ENCODE data around the gene NLRP3. TPM values are rescaled to one million over a fixed set of nuclear protein-coding genes. Genes with fewer than 3 reads are reported as not detected.
"Not testable (repeated sequence)": the region's sequence is repeated elsewhere in the genome, so short reads cannot be mapped to it uniquely, and the experiment has no call there.

NLRP3 gene
- total RNA-seq, 1 donor from 2014 or later: not detected

DNA sequence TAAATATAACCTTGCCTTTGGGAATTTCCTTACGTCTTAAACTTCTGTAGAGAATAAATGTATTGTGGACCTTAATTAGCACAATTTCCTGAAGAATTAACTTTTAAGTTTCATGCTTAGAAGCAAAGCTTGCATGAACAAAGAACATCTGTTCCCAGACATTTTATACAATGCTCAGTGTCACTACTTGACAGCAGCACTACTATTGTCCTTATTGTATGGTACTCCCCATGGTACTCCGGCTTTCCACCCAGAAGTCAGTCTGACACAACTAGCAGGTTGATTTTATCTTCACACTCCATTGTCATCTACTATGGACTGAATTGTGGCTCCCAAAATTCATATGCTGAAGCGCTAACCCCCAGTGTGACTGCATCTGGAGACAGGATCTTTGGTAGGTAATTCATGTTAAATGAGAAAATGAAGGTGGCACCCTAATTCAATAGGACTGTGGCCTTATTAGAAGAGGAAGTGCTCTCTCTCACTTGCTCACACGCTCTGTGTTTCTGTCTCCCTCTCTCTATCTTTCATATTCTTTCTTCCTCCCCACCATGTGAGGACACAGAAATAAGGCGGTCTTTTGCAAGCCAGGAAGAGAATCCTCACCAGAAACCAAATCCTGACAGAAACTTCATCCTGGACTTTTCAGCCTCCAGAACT, 52.6 kb downstream of the NLRP3 start:
- DNase-seq (ENCODE audit: low read depth, low spot score): no peak

DNA sequence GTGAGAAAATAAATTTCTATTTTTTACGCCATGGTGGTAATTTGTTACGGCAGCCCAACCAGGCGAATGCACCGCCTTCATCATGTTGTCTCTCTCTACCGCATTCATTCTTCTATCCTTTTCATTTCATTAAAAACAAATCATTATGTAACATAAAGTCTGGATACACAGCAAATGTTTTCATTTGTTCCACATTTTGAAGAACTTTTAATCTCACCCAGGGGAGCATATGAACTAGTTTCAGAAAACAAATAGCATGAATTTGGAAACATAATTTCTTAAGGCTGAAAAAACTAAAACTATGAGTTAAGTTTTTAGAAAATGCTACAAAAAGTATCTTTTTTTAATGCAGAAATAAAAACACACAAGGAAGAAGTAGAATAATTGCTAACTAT, 53.2 kb downstream of the NLRP3 start:
- DNase-seq (ENCODE audit: low read depth, low spot score): no peak

DNA sequence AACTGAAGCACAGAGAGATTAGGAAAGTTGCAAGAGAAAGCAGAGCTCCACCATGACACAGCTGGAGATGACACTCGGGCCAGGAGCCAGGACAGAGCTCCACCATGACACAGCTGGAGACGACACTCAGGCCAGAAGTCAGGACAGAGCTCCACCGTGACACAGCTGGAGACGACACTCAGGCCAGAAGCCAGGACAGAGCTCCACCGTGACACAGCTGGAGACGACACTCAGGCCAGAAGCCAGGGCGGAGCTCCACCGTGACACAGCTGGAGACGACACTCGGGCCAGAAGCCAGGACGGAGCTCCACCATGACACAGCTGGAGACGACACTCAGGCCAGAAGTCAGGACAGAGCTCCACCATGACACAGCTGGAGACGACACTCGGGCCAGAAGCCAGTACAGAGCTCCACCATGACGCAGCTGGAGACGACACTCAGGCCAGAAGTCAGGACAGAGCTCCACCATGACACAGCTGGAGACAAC, 55.0 kb downstream of the NLRP3 start:
- DNase-seq (ENCODE audit: low read depth, low spot score): not testable (repeated sequence)

DNA sequence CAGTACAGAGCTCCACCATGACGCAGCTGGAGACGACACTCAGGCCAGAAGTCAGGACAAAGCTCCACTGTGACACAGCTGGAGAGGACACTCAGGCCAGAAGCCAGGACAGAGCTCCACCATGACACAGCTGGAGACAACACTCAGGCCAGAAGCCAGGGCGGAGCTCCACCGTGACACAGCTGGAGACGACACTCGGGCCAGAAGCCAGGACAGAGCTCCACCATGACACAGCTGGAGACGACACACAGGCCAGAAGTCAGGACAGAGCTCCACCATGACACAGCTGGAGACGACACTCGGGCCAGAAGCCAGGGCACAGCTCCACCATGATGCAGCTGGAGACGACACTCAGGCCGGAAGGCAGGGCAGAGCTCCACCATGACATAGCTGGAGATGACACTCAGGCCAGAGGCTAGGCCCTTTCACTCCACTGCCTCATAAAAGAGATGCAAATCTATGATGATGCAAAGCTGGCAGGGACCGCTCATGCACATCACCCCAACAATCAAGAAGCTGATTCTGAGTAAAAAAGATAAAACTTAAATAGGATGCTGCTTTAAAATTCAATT, 55.6 kb downstream of the NLRP3 start:
- no peak for DNase-seq (ENCODE audit: low read depth, low spot score)

DNA sequence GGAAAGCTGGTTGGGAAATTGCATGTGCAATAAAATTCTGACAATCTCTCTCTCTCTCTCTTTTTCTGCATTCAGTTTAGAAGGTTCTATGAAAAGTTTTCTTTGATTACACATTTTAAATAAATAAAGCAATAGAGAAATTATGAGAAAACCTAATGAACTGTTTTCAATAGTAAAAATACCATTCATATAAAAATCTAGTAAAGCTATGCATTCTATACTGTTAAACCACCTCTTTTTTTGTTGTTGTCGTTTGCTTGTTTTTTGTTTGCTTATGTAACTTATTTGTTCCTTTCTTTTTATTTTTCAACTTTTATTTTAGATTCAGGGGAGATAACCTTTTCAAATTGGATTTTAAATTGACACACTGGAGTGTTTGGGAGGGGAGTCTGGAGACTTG, 56.1 kb downstream of the NLRP3 start:
- no peak for DNase-seq (ENCODE audit: low read depth, low spot score)

DNA sequence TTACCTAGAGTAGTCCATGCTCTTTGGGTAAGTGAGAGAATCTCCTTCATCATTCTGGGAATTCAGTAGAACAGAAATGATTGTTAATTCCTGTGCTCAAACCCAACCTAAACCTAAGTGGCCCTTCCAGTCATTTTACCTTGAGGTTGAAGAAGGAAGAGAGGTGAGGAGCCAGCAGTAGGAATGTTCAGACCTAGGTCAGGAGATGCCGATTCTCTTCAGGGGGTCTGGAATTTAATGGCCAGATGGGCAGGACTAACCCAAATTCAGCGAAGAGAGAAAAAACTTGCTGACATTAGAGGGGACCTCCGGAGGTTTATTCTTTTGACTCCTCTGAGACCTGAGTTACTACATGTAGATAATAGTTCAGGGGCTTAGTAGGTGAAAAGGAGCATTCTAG, 58.4 kb downstream of the NLRP3 start:
- DNase-seq (ENCODE audit: low read depth, low spot score): no peak

DNA sequence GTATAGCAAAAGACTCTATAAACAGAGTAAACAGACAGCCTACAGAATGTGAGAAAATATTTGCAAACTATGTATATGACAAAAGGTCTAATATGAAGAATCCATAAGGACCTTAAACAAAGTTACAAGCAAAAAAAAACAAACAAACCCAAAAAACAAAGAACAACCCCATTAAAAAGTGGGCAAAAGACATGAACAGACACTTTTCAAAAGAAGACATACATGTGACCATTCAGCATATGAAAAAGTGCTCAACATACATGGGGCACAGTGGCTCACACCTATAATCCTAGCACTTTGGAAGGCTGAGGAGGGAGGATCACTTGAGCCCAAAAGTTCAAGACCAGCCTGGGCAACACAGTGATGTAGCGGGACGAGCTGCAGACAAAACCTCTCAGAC, 59.8 kb downstream of the NLRP3 start:
- no peak for DNase-seq (ENCODE audit: low read depth, low spot score)

DNA sequence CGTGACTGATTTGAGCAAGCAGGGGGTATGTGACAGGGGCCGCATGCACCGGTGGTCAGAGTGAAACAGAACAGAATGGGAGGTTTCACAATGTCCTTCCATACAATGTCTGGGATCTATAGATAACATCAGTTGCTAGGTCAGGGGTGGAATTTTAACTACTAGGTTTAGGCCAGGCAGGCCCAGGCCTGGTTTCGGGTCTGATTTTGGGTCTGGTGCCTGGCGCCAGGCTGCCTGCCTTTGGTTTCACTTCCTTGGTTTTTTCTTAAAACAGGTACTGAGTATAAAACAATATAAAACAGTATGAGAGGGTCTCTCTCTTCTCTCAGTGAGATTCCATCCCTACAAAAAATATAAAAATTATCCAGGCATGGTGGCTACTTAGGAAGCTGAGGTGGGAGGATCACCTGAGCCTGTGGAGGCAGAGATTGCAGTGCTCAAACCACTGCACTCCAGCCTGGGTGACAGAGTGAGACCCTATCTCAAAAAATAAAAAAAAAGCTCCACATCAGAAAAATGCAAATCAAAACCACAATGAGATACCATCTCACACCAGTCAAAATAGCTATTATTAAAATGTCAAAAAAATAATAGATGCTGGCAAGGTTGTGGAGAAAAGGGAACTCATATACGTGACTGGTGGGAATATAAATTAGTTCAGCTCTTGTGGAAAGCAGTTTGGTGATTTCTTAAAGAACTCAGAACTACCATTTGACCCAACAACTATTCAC, 60.5 kb downstream of the NLRP3 start:
- not testable (repeated sequence) for DNase-seq (ENCODE audit: low read depth, low spot score)

DNA sequence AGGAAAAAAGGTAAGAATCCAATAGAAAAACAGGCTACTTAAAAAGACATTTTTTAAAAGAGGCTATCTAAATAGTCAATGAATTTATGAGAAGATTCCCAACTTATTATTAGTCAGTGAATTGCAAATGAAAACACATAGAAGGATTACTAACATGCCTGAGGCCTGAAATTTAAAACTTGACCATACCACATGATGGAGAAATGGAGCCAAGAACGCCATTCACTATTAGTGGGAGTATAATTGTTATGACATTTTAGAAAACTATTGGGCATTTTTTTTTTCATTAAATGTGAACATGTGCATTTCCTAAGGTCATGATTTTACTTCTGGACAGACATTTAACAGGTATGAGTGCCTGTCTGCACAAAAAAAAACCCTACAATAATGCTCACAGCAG, 66.8 kb downstream of the NLRP3 start:
- no peak for DNase-seq (ENCODE audit: low read depth, low spot score)

DNA sequence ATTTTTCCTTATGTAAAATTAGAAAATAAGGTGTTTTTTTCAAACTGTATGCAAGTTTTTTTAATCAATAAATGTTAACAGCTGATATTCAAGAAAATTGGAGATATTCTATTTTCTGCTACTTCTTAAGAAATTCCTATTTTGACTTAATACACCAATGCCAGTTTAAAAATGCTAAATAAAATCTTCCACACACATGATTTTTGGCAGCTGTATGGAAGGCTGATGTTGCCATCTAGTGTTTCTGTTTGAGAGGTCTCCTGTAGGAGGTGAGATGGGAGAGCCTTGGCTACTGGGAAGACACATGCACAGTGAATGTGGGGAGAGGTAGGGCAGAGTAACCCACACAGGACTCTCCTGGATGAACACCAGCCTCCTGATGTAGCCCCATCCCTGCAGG, 71.1 kb downstream of the NLRP3 start:
- no peak for DNase-seq (ENCODE audit: low read depth, low spot score)

DNA sequence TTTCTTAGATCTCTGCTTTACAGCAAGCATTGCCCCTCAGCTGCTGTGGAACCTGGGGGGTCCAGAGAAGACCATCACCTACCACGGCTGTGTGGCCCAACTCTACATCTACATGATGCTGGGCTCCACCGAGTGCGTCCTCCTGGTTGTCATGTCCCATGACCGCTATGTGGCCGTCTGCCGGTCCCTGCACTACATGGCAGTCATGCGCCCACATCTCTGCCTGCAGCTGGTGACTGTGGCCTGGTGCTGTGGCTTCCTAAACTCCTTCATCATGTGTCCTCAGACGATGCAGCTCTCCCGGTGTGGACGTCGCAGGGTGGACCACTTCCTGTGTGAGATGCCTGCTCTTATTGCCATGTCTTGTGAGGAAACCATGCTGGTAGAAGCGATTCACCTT, 75.4 kb downstream of the NLRP3 start:
- DNase-seq (ENCODE audit: low read depth, low spot score): no peak

DNA sequence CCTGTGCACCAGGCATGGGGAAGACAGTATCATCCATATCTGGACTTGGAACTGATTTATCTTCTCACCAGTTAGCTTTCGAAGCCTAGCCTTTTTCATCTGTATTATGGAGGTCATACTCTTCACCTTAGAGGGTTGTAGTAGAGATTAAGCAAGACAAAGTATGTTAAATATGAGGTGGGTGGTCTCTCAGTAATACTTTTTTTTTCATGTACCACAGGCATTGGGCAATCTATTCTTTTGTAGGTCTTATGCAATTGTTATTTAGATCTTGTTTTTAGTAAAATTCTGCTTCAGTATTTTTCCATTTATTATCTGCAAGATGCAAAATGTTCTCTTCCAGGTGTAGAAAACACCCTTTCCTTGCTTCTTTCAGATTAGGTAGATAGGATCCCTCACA, 77.1 kb downstream of the NLRP3 start:
- no peak for DNase-seq (ENCODE audit: low read depth, low spot score)

DNA sequence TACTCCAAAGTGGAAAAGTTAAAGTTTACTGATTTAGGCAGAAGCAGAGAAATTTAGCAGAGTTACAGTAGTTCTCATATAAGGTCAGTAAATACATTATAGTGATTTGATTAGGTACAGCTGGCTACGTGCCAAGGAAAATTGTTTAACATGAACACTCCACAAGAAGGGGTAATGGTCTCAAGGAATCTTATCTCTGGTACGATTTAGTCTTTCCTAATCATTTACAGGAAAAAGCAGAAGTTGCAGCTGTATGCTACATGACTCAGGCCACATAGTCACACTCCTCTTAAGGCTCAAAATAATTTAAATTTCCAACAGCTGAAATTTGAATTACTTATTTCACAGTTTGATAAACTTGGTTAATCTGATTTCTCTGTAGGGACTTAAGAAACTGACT, 78.8 kb downstream of the NLRP3 start:
- DNase-seq (ENCODE audit: low read depth, low spot score): no peak

DNA sequence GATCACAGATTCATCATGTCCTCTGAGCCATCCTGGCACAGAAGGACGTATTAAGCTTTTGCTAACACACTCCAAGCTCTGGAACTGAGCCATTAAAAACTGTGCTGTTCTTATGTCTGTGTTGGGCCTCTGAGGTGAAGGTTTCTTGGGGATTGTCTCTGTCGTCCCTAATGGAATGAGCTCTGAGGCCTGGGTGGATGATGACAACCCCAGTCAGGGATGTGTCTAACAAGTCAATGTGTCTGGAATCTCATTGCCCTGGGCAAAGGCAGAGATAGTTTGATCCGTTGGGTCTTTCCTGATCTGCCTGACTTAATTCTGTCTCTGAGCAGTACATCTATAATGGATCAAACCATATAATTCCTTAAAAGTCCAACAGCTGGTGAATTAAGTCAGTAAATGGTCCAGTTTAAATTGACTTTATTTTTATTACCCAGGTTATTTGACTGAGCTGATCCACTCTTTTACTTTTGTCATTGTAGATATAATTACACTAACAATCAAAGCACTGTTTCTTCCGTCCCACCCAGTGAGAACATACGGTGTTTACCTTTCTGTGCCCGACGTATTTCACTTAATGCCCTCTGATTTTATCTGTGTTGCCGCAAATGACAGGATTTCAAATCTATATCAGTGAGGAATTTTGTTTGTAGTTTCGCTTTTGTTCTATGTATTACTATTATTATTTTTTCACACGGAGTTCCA, 80.8 kb downstream of the NLRP3 start:
- DNase-seq (ENCODE audit: low read depth, low spot score): no peak

Other genes starting within 250 kb of the NLRP3 start
- gene ZNF124, start 244.2 kb upstream of the NLRP3 start, total RNA-seq: 50.2 and 68.5 TPM in 2 replicates
- not detected in 2 replicates for gene VN1R5, start 160.1 kb upstream of the NLRP3 start, total RNA-seq
- 18.9 and 25.5 TPM in 2 replicates for gene ZNF496, start 84.3 kb upstream of the NLRP3 start, total RNA-seq
- not detected in 2 replicates for gene OR2B11, start 41.9 kb downstream of the NLRP3 start, total RNA-seq
- not detected in 2 replicates for gene OR2C3, start 120.3 kb downstream of the NLRP3 start, total RNA-seq
- not detected in 2 replicates for gene GCSAML, start 133.0 kb downstream of the NLRP3 start, total RNA-seq
- gene OR2G2, start 172.2 kb downstream of the NLRP3 start, total RNA-seq: not detected in 2 replicates
- gene OR2G3, start 189.4 kb downstream of the NLRP3 start, total RNA-seq: not detected in 2 replicates

Data from pulmonary artery endothelial cell (primary cell).